Smooth muscle cell (in vitro differentiated cells): ENCODE results near the gene EDA. TPM values are rescaled to one million over a fixed set of nuclear protein-coding genes. Genes with fewer than 3 reads are reported as not detected.

Source experiments
- DNase-seq: peaks from one replicate; lab custom pipeline; 2025; ENCODE audit not compliant: unreplicated experiment; lab: John Stamatoyannopoulos, UW
- H2AFZ ChIP-seq: fragments of 200-600 bp; sonication (generic); 2 replicates; pipeline ENCODE4 v1.6.0; 2016; ENCODE audit warnings: antibody characterized with exemption, low read depth, mild to moderate bottlenecking
- H3F3A ChIP-seq: fragments of 200-600 bp; sonication (generic); 2 replicates; pipeline ENCODE4 v1.6.0; 2017; ENCODE audit warnings: antibody characterized with exemption, low read depth
- H3K27ac ChIP-seq: fragments of 200-600 bp; sonication (generic); 2 replicates; pipeline ENCODE4 v1.5.1; 2016; ENCODE audit warnings: low read depth, mild to moderate bottlenecking
- H3K27me3 ChIP-seq: fragments of 200-600 bp; sonication (generic); 2 replicates; pipeline ENCODE4 v1.6.1; 2016; ENCODE audit warnings: low read depth, mild to moderate bottlenecking
- H3K36me3 ChIP-seq: fragments of 200-600 bp; sonication (generic); 2 replicates; pipeline ENCODE4 v1.5.1; 2016; ENCODE audit warnings: low read depth
- H3K4me1 ChIP-seq: fragments of 200-600 bp; sonication (generic); 2 replicates; pipeline ENCODE4 v1.5.1; 2016; ENCODE audit warnings: low read depth
- H3K4me2 ChIP-seq: fragments of 200-600 bp; sonication (generic); 2 replicates; pipeline ENCODE4 v1.6.0; 2016; ENCODE audit warnings: mild to moderate bottlenecking
- H3K4me3 ChIP-seq: fragments of 200-600 bp; sonication (generic); 2 replicates; pipeline ENCODE4 v1.5.1; 2016; ENCODE audit warnings: mild to moderate bottlenecking
- H3K79me2 ChIP-seq: fragments of 200-600 bp; sonication (generic); 2 replicates; pipeline ENCODE4 v1.6.0; 2016; ENCODE audit warnings: low read depth, mild to moderate bottlenecking
- H3K9ac ChIP-seq: fragments of 200-600 bp; sonication (generic); 2 replicates; pipeline ENCODE4 v1.6.0; 2016; ENCODE audit warnings: low read depth
- H3K9me3 ChIP-seq: fragments of 200-600 bp; sonication (generic); replicated peaks from 2 replicates; pipeline ENCODE4 v1.5.1; 2016; ENCODE audit warnings: low read depth
- H4K20me1 ChIP-seq: fragments of 200-600 bp; sonication (generic); 2 replicates; pipeline ENCODE4 v1.6.0; 2016; ENCODE audit warnings: low read depth
- WGBS: methylation state at CpG from one replicate; pipeline ENCODE4 v1.1.7; 2016; ENCODE audit warnings: low lambda C conversion rate; 5-methylcytosine and 5-hydroxymethylcytosine counted together
- polyA plus RNA-seq: library from polyadenylated mRNA; unstranded; fragments of >200 nt; fragmentation: Nextera tagmentation; extraction: Ambion mirVana; gene quantifications from 2 replicates; pipeline ENCODE4 v1.2.1, GENCODE V29; 2016
- total RNA-seq: library from RNA; depleted of rRNA; stranded (reverse); fragments of >200 nt; gene quantifications from 2 replicates; pipeline ENCODE4 v1.2.3, GENCODE V29; 2014
- TF ChIP-seq, protein P1 (sequence below): fragments of 200-600 bp; sonication (generic); IDR thresholded peaks from 2 replicates; pipeline ENCODE4 v1.5.1; 2017; ENCODE audit warnings: borderline replicate concordance, mild to moderate bottlenecking, antibody characterized with exemption; ENCODE audit not compliant: insufficient read depth, poor library complexity, severe bottlenecking

Gene EDA
- total and polyA plus RNA-seq, 2 experiments from 2014 or later = 2.0 TPM; not detected in 1

DNA sequence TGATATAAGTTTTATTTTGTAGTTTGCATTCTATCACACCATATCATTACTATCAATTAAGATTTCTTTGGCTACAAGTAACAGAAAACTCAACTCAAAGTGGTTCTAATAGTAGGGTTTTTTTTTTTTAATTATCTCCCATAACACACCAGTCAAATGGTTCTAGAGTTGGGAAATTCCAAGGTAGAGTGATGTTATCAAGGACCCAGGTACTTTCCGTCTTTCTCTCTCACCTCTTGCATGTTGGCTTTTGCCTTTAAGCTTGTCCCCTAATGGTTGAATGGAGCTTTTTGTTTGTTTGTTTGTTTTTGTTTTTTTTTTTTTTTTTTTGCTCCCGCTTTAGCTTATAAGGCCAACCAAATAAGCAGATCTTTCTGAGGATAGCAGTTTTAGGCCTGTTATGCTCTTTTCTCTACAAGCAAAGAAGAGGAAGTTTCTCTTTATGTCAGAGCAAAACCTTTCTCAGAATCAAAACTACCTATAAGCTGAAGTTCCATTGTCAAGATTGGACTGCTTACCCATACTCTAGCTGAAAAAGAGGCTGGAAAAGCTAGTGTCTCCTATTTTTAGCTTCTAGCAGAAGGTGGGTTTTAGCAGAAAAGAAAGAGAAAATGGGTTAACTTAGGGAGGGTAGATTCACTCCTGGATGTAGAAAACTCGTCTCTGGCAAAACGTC lies 177.5 kb downstream of the EDA start:
- 44% methylated on average over 4 of the region's 4 CpGs for WGBS
- no peak overlapping the region for H3K4me3 ChIP-seq
- H3K4me2 ChIP-seq = no peak overlapping the region
- no peak overlapping the region for H3K27ac ChIP-seq
- H3F3A ChIP-seq = no peaks in the 10 kb centered on the region
- H3K9ac ChIP-seq = no peak overlapping the region
- TF ChIP-seq, protein P1, sequence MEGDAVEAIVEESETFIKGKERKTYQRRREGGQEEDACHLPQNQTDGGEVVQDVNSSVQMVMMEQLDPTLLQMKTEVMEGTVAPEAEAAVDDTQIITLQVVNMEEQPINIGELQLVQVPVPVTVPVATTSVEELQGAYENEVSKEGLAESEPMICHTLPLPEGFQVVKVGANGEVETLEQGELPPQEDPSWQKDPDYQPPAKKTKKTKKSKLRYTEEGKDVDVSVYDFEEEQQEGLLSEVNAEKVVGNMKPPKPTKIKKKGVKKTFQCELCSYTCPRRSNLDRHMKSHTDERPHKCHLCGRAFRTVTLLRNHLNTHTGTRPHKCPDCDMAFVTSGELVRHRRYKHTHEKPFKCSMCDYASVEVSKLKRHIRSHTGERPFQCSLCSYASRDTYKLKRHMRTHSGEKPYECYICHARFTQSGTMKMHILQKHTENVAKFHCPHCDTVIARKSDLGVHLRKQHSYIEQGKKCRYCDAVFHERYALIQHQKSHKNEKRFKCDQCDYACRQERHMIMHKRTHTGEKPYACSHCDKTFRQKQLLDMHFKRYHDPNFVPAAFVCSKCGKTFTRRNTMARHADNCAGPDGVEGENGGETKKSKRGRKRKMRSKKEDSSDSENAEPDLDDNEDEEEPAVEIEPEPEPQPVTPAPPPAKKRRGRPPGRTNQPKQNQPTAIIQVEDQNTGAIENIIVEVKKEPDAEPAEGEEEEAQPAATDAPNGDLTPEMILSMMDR = no peak
- no peaks in the 10 kb centered on the region for H3K4me1 ChIP-seq
- DNase-seq = no peak
- no peaks in the 10 kb centered on the region for H3K79me2 ChIP-seq
- no peaks in the 10 kb centered on the region for H3K27me3 ChIP-seq
- no peaks in the 10 kb centered on the region for H4K20me1 ChIP-seq
- H3K36me3 ChIP-seq = no peaks in the 10 kb centered on the region
- no peaks in the 10 kb centered on the region for H3K9me3 ChIP-seq
- H2AFZ ChIP-seq = no peak overlapping the region

DNA sequence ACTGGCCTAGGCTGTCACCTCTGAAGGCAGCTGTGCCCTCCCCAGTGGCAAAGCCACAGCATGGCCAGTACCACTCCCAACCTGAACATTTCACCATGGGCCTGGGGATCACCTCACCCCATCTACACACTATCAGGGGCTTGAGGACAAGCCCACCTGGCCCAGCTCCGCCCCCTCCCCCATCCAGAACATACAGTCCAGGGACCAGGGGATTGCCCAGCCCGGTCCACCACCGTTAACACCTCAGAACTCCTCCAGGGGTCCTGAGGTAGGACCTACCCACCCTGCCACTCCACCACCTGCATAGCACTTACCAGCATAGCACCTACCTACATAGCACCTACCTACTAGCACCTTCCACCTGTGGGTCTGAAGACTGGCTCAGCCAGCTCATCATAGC lies 179.8 kb downstream of the EDA start:
- WGBS = 83% methylated on average over 3 of the region's 3 CpGs
- TF ChIP-seq, protein P1 = no peak

DNA sequence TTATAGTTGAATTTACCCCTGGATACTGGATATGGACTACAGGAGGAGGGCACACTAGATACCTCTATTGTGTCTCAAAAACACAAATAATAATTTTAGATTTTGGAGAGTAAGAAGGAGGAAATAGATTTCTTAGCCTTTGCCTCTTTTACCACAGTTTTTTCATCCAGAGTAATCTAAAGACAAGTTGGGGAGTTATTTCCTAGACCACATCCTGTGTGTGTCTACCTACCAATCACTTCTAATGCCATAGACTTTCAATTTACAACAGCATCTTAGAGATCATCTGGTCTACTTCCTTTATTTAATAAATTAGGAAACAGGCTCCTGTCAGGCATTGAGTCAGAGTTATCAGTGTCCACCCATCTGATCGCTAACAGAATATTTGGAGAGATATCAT lies 191.5 kb downstream of the EDA start:
- H3K9me3 ChIP-seq = no peaks in the 10 kb centered on the region

More for the DNA sequence above, 179.8 kb downstream of the EDA start:
- Histone ChIP-seq H3K4me1 (no peaks in the 10 kb centered on the region), H3K27ac (no peak overlapping the region), H3K4me3 (no peak overlapping the region), H3K36me3 (no peaks in the 10 kb centered on the region), H2AFZ (no peak overlapping the region), H3K9me3 (no peaks in the 10 kb centered on the region), H3K4me2 (no peak overlapping the region), H4K20me1 (no peaks in the 10 kb centered on the region), H3K79me2 (no peaks in the 10 kb centered on the region), H3F3A (no peaks in the 10 kb centered on the region), H3K9ac (no peak overlapping the region), H3K27me3 (no peaks in the 10 kb centered on the region)
- no peak for DNase-seq

More for the DNA sequence above, 191.5 kb downstream of the EDA start:
- Histone ChIP-seq H3K79me2 (no peaks in the 10 kb centered on the region), H3F3A (no peaks in the 10 kb centered on the region), H3K27ac (no peak overlapping the region), H3K9ac (no peak overlapping the region), H3K4me2 (no peak overlapping the region), H3K4me3 (no peak overlapping the region), H3K36me3 (no peaks in the 10 kb centered on the region), H2AFZ (no peak overlapping the region), H4K20me1 (no peaks in the 10 kb centered on the region), H3K27me3 (no peaks in the 10 kb centered on the region), H3K4me1 (no peaks in the 10 kb centered on the region)
- DNase-seq = no peak
- 86% methylated on average over 1 of the region's 1 CpG for WGBS
- TF ChIP-seq, protein P1 = no peak
